Activated naive CD4-positive, alpha-beta T cell treated with anti-CD3 and anti-CD28 coated beads for 36 hours (primary cell): ENCODE results near the gene C4orf50. TPM values are rescaled to one million over a fixed set of nuclear protein-coding genes. Genes with fewer than 3 reads are reported as not detected.
A peak's percentile ranks its signal among the peaks of the same experiment; 100 is the strongest.

Experiments used
- CTCF ChIA-PET: fragments of 350-600 bp; sonication (Branson Sonifier 250); formaldehyde crosslinking; loops from one replicate; lab custom pipeline; 2021; ENCODE audit warnings: antibody characterized with exemption; lab: Charles Lee
- DNase-seq: peaks from one replicate; pipeline ENCODE4 v3.0.0-alpha.2; 2020
- H3K27ac Mint-ChIP-seq: one replicate; pipeline ENCODE4 v1.8.0; 2021; ENCODE audit warnings: mild to moderate bottlenecking, mixed read lengths
- H3K27me3 Mint-ChIP-seq: one replicate; pipeline ENCODE4 v1.8.0; 2021; ENCODE audit warnings: low read depth, mixed read lengths
- H3K36me3 Mint-ChIP-seq: one replicate; pipeline ENCODE4 v1.8.0; 2021; ENCODE audit warnings: low read depth, mixed read lengths
- H3K4me1 Mint-ChIP-seq: one replicate; pipeline ENCODE4 v1.8.0; 2021; ENCODE audit warnings: low read depth, mixed read lengths
- H3K4me3 Mint-ChIP-seq: one replicate; pipeline ENCODE4 v1.8.0; 2021; ENCODE audit warnings: mild to moderate bottlenecking, moderate library complexity, mixed read lengths
- H3K9me3 Mint-ChIP-seq: one replicate; pipeline ENCODE4 v1.8.0; 2021; ENCODE audit warnings: mixed read lengths
- intact Hi-C: fragments of 100-400 bp; cut with micrococcal nuclease; formaldehyde crosslinking; loops from one replicate; pipeline ENCODE4 v1.15.1; 2023
- total RNA-seq, 2 experiments: library from RNA; stranded (reverse); gene quantifications; one replicate each; pipeline ENCODE4 v1.2.3, GENCODE V29; 2021

C4orf50 gene
- total RNA-seq, 2 experiments from 2014 or later, result not detected

DNA sequence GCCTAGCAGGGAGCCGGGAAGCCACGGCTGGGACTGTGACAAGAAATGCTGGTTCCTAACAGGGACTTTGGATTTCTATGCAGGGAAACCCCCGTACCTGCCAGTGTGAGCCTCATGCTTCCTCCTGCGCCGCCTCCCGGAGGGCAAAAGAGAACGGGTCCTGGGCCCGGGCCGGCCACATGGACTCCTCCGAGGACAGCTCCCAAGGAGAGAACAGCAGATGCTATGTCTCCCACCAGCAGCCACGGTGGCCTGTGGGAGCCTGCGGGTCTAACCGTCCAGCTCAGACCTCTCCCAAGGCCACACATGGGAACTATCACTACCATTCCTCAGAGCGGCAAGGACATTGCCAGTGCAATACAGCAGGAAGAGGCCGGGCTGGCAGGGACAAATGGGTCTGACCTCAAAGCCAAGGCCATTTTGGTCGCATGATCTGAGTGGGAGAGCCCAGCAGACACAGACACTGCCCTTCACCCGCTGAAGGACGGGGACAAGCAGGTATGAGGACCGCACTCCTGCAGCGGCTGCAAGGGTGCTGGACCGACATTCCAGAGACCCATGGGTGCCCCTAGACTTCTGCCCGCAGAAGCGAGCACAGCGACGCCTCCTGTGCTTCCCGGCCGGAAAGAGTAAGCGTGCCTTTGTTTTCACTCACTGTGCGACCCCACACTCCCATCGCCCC lies 4.5 kb upstream of the C4orf50 start:
- CTCF ChIA-PET, result no interaction called here
- no peaks in the 10 kb centered on the region for H3K9me3 Mint-ChIP-seq

DNA sequence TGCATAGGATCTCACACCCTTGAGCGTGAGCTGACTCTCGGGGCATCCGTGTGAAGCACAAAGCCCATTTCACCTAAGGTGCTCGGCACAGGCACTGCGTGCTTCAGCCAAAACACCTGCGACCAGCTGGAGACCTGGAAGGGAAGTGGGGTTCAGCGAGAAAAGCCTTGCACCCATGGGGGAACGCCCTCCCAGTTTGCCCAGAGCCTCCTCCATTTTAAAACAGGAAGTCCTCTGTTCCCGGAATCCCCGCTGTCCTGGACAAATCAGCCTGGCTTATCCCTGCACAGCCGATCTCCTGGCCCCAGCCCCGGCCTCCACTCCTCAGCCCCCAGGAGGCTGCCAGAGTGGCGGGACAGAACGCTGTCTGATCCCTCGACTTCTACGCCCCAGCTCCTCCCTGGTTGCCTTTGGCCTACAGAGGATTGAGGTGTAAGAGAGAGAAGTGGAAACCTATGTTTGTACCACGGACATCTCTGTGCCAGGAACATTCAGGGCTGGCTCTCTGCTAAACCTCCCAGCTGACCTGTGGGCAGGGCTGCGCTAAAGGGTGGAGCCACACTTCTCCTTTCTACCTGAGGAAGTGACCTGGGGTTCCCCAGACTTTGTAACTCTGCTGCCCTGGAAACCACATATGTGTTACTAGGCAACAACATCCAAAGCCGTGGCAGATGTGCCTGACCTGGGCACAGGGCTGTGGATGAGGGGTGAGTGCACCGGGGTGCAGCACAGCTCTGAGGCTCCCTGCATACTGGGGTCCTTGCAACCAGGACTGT lies 3.8 kb upstream of the C4orf50 start:
- H3K36me3 Mint-ChIP-seq, result no peaks in the 10 kb centered on the region
- intact Hi-C loops, result no loop called here
- no peaks in the 10 kb centered on the region for H3K9me3 Mint-ChIP-seq
- CTCF ChIA-PET, result no interaction called here
- no peak for DNase-seq
- no peak overlapping the region for H3K4me3 Mint-ChIP-seq
- H3K4me1 Mint-ChIP-seq, result no peaks in the 10 kb centered on the region
- no peak overlapping the region for H3K27ac Mint-ChIP-seq
- H3K27me3 Mint-ChIP-seq, result peaks cover 4% of the 10 kb centered on the region

More for the DNA sequence above, 4.5 kb upstream of the C4orf50 start:
- H3K4me3 Mint-ChIP-seq, result no peak overlapping the region
- peaks cover 4% of the 10 kb centered on the region for H3K27me3 Mint-ChIP-seq
- no peaks in the 10 kb centered on the region for H3K36me3 Mint-ChIP-seq
- intact Hi-C loops, result no loop called here
- no peaks in the 10 kb centered on the region for H3K4me1 Mint-ChIP-seq
- DNase-seq, result no peak
- no peak overlapping the region for H3K27ac Mint-ChIP-seq

DNA sequence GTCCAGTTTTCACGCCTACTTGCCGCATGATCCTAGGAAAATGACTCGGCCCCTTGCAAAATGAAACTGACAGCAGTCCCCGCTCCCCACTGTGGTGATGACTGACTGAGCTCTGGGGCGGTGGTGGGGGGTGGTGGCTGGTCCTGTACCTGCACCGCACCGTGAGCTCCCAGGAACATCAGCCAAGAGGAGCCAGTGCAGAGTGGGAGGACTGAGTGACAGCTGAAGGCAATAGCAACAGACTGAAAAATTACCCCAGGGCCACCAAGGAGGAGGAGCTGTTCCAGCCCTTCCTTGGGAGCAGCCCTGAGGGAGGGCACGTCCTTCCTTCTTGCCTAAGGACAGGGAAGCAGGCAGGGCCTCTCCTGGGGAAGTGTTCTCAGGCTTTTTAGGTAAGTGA lies 2.4 kb upstream of the C4orf50 start:
- CTCF ChIA-PET, result interaction anchor here (0.7 to 1.8 kb wide), 7 partner anchors 9 to 139 kb away, joined by 3 to 8 read pairs (median 3); no protein-coding TSS in a partner anchor
- Mint-ChIP-seq H3K36me3 (no peaks in the 10 kb centered on the region), H3K9me3 (no peaks in the 10 kb centered on the region), H3K27ac (no peak overlapping the region), H3K4me3 (no peak overlapping the region), H3K4me1 (no peaks in the 10 kb centered on the region), H3K27me3 (peaks cover 4% of the 10 kb centered on the region)
- no peak for DNase-seq
- intact Hi-C loops, result no loop called here

DNA sequence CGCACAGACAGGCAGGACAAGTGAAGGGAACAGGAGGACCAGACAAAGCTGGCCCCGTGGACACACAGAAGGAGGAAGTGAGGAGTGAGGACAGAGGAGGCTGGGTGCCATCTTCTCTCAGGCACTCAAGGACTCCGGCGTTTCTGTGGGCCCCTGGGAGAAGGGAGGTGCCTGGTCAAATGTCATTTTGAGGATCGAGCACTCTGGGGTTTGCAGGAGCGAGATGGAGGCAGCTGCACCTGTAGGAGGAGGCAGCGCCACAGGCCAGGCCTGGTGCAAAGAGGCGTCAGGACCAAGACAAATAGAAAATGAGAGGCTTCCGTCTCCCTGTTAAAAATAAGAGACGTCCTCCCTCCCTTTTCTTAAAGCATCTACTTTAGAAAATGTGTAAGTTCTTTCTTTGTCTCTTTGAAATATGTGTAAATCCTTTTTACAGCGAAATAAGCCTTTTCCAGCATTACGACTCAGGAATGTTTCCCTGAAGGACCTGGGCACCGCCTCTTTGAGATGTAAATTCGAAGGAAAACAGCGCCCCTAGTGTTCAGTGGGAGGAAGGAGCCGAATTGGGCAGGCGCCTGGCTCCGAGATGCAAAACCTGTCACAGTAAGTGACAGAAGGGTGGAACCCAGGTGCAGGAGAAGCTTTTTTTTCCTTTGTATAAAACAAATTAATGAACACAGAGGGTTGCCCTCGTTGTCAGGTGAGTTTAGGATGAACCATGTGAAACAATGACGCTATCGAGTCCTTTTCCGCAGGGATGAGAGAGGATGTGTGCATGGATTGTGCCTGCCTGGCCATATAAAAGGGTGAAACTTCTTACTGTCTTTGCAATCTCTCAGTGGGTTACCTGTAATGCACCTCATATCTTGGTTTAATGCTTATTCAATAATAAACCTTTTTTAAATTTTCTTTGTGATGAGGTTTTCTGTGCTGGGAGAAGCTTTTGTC lies 1.4 kb upstream of the C4orf50 start:
- H3K36me3 Mint-ChIP-seq, result no peaks in the 10 kb centered on the region
- CTCF ChIA-PET, result interaction anchor here (0.7 to 1.8 kb wide), 6 partner anchors 8 to 138 kb away, joined by 3 to 8 read pairs (median 4); no protein-coding TSS in a partner anchor
- H3K27ac Mint-ChIP-seq, result no peak overlapping the region
- peaks cover 4% of the 10 kb centered on the region for H3K27me3 Mint-ChIP-seq
- DNase-seq, result peak; percentile 39
- H3K4me1 Mint-ChIP-seq, result no peaks in the 10 kb centered on the region
- intact Hi-C loops, result no loop called here
- no peak overlapping the region for H3K4me3 Mint-ChIP-seq
- H3K9me3 Mint-ChIP-seq, result no peaks in the 10 kb centered on the region

DNA sequence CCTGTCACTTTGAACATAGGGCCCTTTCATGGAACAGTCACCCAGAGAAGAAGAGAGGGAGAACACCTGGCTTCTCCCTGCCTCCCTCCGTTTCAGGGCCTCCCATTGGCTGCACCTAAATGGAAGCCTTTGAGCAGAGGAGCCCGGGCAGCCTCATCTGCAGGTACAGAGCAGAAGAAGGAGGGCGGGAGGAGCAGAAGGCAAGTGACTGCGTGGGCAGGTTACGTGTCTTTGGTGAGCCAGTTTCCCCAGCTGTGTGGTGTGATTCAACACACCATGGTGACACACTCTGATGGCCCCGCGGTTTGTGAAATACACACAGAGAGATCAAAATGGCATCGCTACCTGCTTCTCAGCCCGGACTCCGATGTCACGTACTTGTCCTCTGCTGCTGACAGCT lies 431 bp downstream of the C4orf50 start:
- Mint-ChIP-seq H3K36me3 (no peaks in the 10 kb centered on the region), H3K4me1 (no peaks in the 10 kb centered on the region), H3K27me3 (peaks cover 4% of the 10 kb centered on the region), H3K27ac (no peak overlapping the region), H3K4me3 (no peak overlapping the region), H3K9me3 (no peaks in the 10 kb centered on the region)
- no peak for DNase-seq
- intact Hi-C loops, result no loop called here
- CTCF ChIA-PET, result interaction anchor here (1.1 kb wide), 1 partner anchor 14 kb away, joined by 3 read pairs; no protein-coding TSS in a partner anchor

DNA sequence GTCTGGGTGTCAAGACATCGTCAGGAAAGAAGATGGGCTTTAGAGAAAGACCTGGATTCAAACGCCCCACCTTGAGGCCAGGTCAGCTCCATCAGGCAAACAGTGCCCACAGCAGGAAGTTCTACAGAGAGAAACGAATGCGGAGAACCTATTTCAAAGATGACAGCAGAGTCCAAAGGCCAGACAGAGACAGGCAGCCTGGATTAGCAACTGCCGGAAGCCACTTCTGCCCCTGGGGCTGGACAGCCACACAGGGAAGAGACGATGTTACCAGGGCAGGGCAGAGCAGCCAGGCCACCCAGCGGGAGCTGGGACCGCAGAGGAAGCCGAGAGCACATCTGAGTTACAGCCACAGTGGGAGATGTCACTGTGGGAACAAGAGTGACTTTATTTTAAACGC lies 1.2 kb downstream of the C4orf50 start:
- Mint-ChIP-seq H3K9me3 (no peaks in the 10 kb centered on the region), H3K27ac (no peak overlapping the region), H3K27me3 (peaks cover 4% of the 10 kb centered on the region), H3K36me3 (no peaks in the 10 kb centered on the region), H3K4me1 (no peaks in the 10 kb centered on the region), H3K4me3 (no peak overlapping the region)
- intact Hi-C loops, result no loop called here
- CTCF ChIA-PET, result no interaction called here
- DNase-seq, result no peak

DNA sequence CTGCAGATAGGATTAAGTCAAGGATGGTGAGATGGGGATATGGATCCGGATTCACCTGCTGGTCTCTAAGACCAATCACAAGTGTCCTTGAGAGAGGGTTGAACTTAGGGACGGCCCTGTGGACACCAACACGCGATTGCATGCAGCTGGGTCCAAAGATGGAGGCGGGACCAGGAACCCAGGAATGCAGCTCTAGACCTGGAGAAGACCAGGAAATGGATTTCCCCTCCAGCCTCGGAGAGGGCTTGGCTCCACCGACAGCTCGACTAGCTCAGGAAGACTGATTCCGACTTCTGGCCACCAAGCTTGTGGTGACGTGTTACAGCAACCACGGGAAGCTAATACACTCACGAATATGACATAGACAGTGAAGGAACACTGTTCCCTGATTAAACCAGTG lies 4.7 kb downstream of the C4orf50 start:
- Mint-ChIP-seq H3K27ac (no peak overlapping the region), H3K4me3 (no peak overlapping the region), H3K4me1 (no peaks in the 10 kb centered on the region), H3K36me3 (no peaks in the 10 kb centered on the region), H3K27me3 (peaks cover 15% of the 10 kb centered on the region), H3K9me3 (no peaks in the 10 kb centered on the region)
- CTCF ChIA-PET, result interaction anchor here (1.3 kb wide), 1 partner anchor 14 kb away, joined by 3 read pairs; no protein-coding TSS in a partner anchor
- intact Hi-C loops, result no loop called here
- no peak for DNase-seq

DNA sequence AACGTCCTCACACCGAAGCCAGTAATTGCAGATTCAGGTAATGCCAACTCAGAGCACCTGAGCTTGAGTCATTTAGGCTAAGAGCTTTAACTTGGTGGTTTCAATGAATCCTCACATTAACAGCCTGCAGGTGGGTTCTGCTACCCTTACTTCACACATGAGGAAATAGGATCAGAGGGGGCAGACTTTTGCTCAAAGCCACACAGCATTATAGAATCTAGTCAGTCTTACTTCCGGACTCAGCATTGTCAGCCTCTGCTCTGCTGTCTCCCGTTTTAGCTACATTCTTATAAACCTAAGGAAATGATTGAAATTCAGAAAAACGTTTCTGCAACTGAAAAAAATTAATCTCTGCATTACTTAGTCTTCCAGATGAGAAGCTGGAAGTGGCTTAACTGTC lies 6.0 kb downstream of the C4orf50 start:
- no peaks in the 10 kb centered on the region for H3K36me3 Mint-ChIP-seq
- CTCF ChIA-PET, result interaction anchor here (1.3 kb wide), 1 partner anchor 8 kb away, joined by 5 read pairs; no protein-coding TSS in a partner anchor
- peaks cover 20% of the 10 kb centered on the region for H3K27me3 Mint-ChIP-seq
- no peak for DNase-seq
- H3K4me1 Mint-ChIP-seq, result no peaks in the 10 kb centered on the region
- no peaks in the 10 kb centered on the region for H3K9me3 Mint-ChIP-seq
- H3K27ac Mint-ChIP-seq, result no peak overlapping the region
- no peak overlapping the region for H3K4me3 Mint-ChIP-seq
- intact Hi-C loops, result no loop called here

DNA sequence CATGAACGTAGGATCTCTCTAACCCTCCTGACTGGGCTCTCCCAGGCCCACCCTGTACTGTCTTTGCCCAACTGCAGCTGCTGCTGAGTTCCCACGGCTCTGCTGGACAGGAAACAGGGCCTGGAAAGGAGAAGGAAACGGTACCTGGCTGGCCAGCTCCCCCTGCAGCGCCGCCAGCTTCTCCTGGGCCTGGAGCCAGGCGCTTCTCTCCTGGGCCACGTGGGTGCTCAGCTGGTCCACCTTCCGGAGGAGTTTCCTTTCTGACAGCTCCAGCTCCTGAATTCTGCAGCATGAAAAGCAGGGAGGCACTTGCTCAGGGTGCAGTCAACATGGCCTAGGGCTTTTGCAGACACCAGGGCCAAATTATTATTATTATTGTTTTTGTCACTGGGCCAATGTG lies 6.5 kb downstream of the C4orf50 start:
- no peaks in the 10 kb centered on the region for H3K9me3 Mint-ChIP-seq
- no peaks in the 10 kb centered on the region for H3K4me1 Mint-ChIP-seq
- CTCF ChIA-PET, result interaction anchor here (1.1 to 1.3 kb wide), 2 partner anchors 9 to 37 kb away, joined by 5 to 7 read pairs; no protein-coding TSS in a partner anchor
- H3K27me3 Mint-ChIP-seq, result peaks cover 24% of the 10 kb centered on the region
- no peak for DNase-seq
- H3K27ac Mint-ChIP-seq, result no peak overlapping the region
- H3K36me3 Mint-ChIP-seq, result no peaks in the 10 kb centered on the region
- H3K4me3 Mint-ChIP-seq, result no peak overlapping the region
- intact Hi-C loops, result no loop called here

DNA sequence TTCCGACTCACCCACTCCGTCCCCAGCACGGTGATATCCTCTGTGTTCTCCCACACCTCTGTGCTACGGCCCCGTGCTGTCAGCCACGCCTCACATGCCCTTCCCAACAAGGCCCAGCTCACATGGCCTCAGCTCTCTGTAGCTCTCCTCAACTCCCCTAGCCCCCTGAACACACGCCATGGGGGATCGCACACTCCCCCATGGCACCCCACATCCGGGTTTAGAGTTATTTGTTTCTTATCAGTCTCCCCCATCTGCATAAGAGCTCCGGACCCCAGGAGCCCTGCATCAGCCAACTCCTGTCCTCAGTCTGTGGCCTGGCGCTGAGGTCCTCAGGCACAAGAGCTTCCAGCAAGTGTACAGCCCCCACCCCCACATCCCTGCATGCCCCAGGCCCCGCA lies 7.0 kb downstream of the C4orf50 start:
- DNase-seq, result no peak
- intact Hi-C loops, result no loop called here
- CTCF ChIA-PET, result interaction anchor here (1.1 to 1.3 kb wide), 2 partner anchors 9 to 38 kb away, joined by 5 to 7 read pairs; no protein-coding TSS in a partner anchor
- Mint-ChIP-seq H3K9me3 (no peaks in the 10 kb centered on the region), H3K27ac (no peak overlapping the region), H3K36me3 (no peaks in the 10 kb centered on the region), H3K27me3 (peaks cover 24% of the 10 kb centered on the region), H3K4me3 (no peak overlapping the region), H3K4me1 (no peaks in the 10 kb centered on the region)

DNA sequence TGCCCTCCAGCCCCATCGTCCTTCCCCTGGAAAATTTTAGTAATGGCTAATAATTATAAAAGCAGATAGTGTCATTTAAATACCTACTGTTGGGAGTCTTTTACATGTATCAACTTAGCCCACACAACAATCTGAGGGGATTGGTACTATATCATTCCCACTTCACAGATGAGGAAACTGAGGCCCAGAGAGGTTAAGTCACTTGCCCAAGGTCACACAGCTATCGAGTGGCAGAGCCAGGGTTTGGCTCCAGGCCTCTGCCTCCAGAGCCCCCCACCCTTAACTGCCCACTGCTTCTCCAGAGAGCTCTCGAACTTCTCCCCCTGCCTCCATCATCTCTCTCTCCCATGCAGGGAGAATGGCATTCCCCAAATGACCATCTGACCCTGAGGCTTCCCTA lies 7.4 kb downstream of the C4orf50 start:
- Mint-ChIP-seq H3K4me3 (no peak overlapping the region), H3K4me1 (no peaks in the 10 kb centered on the region), H3K9me3 (no peaks in the 10 kb centered on the region), H3K27ac (no peak overlapping the region), H3K27me3 (peaks cover 24% of the 10 kb centered on the region), H3K36me3 (no peaks in the 10 kb centered on the region)
- CTCF ChIA-PET, result interaction anchor here (1.0 to 1.1 kb wide), 2 partner anchors 9 to 38 kb away, joined by 5 to 7 read pairs; no protein-coding TSS in a partner anchor
- no peak for DNase-seq
- intact Hi-C loops, result no loop called here

DNA sequence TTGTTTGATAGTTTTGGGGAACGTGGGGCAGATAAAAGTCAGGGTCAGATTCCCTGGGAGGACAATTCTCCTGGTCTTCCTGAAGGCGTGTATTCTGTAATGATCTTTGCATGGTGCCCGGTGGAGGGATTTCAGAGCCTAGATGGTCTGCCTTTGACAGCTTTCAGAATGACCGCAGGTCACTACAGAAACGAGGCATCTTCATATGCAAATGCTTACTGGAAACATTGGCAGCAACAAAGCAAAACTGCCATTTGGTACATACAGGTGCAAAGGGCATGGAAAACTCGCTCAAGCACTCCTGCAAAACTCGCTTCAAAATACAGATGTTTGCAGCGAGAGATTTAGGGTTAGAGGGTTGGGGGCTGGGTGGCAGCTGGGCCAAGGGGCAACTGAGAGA lies 8.8 kb downstream of the C4orf50 start:
- intact Hi-C loops, result no loop called here
- CTCF ChIA-PET, result interaction anchor here (0.6 to 1.3 kb wide), 2 partner anchors 12 to 92 kb away, joined by 3 to 7 read pairs; no protein-coding TSS in a partner anchor
- Mint-ChIP-seq H3K4me1 (no peaks in the 10 kb centered on the region), H3K4me3 (no peak overlapping the region), H3K27me3 (peaks cover 24% of the 10 kb centered on the region), H3K27ac (no peak overlapping the region), H3K9me3 (no peaks in the 10 kb centered on the region), H3K36me3 (no peaks in the 10 kb centered on the region)
- no peak for DNase-seq
